Measurements from ENCODE around the gene PPA1.

DNA sequence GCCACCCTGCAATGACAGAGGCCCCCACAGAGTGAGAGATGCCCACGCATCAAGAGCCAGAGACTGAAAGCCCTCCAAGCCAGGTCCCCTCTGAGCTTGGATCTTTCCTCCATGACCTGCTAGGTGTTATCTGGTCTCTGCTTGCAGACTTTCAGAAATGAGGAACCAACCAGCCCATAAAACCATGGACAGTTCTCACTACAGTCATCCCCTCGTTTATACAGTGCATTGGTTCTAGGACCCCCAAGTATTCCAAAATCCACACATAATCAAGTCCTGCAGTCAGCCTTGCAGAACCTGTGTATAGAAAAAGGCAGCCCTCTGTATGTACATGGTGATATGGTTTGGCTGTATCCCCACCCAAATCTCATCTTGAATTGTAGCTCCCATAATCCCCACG lies 27.5 kb upstream of the PPA1 start:
- TF ChIP-seq, protein P1, sequence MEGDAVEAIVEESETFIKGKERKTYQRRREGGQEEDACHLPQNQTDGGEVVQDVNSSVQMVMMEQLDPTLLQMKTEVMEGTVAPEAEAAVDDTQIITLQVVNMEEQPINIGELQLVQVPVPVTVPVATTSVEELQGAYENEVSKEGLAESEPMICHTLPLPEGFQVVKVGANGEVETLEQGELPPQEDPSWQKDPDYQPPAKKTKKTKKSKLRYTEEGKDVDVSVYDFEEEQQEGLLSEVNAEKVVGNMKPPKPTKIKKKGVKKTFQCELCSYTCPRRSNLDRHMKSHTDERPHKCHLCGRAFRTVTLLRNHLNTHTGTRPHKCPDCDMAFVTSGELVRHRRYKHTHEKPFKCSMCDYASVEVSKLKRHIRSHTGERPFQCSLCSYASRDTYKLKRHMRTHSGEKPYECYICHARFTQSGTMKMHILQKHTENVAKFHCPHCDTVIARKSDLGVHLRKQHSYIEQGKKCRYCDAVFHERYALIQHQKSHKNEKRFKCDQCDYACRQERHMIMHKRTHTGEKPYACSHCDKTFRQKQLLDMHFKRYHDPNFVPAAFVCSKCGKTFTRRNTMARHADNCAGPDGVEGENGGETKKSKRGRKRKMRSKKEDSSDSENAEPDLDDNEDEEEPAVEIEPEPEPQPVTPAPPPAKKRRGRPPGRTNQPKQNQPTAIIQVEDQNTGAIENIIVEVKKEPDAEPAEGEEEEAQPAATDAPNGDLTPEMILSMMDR (IDR thresholded peaks at IDR 0.05): no peak
- no peak for TF ChIP-seq POLR2A (IDR thresholded peaks at IDR 0.05)

Data from thyroid gland (tissue), 4 donors.